Lower leg skin (tissue), 4 donors: ENCODE measurements around the gene SLC44A5. TPM values are rescaled to one million over a fixed set of nuclear protein-coding genes. Genes with fewer than 3 reads are reported as not detected.

ENCODE experiments used
- DNase-seq, 2 donors: peaks; one replicate each; pipeline ENCODE4 v3.0.0-alpha.2; 2019; ENCODE audit warnings: low spot score in 2 of 2
- H3K4me3 ChIP-seq: fragments of 200-600 bp; sonication (generic); 2 replicates; pipeline ENCODE4 v1.5.1; 2017; ENCODE audit warnings: mild to moderate bottlenecking, low read depth; ENCODE audit not compliant: poor library complexity, severe bottlenecking
- POLR2A ChIP-seq, 2 donors: fragments of 450-650 bp; IDR thresholded peaks; one replicate each; pipeline ENCODE4 v1.6.1; 2016 to 2017; ENCODE audit warnings: antibody characterized with exemption in 2 of 2, mild to moderate bottlenecking in 1 of 2, moderate library complexity in 1 of 2
- WGBS, 2 donors: methylation state at CpG; one replicate each; pipeline ENCODE4 v1.1.5; 2018; 5-methylcytosine and 5-hydroxymethylcytosine counted together
- intact Hi-C: fragments of 100-400 bp; cut with DNase I; formaldehyde crosslinking; loops from one replicate; pipeline ENCODE4 v1.15.0; 2023; ENCODE audit warnings: low total_unique reads
- total RNA-seq, 4 donors: library from RNA; depleted of rRNA; stranded (reverse); fragments of >200 nt; gene quantifications; one replicate each; pipeline ENCODE4 v1.1.0, GENCODE V29; 2016
- TF ChIP-seq, protein P1 (sequence below), 3 donors: fragments of 450-650 bp; IDR thresholded peaks; one replicate each; pipeline ENCODE4 v1.5.1; 2016; ENCODE audit warnings: antibody characterized with exemption in 3 of 3, mild to moderate bottlenecking in 3 of 3, moderate library complexity in 2 of 3

The SLC44A5 gene
- total RNA-seq, 4 donors from 2014 or later, result 0.39 to 25.4 (median 7.7) TPM

DNA sequence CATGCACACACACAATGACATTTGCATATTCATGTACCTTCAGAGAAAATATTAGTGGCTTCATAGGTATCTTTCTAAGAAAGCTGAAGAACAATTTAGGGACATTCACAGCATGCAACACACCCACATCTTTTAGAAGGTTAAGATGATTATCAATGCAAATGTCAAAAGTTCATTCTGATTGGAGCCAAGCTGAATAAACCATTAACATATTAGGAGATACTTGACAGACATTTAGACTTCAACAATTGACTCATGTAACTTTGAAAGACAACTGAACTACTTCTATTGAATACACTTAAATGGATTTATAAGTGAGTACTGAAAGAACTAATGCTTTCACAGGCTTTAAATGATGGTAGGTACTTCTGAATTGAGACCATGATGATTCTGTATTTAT, 365.7 kb downstream of the SLC44A5 start:
- no peak for DNase-seq
- TF ChIP-seq, protein P1, sequence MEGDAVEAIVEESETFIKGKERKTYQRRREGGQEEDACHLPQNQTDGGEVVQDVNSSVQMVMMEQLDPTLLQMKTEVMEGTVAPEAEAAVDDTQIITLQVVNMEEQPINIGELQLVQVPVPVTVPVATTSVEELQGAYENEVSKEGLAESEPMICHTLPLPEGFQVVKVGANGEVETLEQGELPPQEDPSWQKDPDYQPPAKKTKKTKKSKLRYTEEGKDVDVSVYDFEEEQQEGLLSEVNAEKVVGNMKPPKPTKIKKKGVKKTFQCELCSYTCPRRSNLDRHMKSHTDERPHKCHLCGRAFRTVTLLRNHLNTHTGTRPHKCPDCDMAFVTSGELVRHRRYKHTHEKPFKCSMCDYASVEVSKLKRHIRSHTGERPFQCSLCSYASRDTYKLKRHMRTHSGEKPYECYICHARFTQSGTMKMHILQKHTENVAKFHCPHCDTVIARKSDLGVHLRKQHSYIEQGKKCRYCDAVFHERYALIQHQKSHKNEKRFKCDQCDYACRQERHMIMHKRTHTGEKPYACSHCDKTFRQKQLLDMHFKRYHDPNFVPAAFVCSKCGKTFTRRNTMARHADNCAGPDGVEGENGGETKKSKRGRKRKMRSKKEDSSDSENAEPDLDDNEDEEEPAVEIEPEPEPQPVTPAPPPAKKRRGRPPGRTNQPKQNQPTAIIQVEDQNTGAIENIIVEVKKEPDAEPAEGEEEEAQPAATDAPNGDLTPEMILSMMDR (IDR thresholded peaks at IDR 0.05), result no peak
- no peak for TF ChIP-seq POLR2A (IDR thresholded peaks at IDR 0.05)
- no peak overlapping the region for H3K4me3 ChIP-seq
- intact Hi-C loops, result no loop called here

DNA sequence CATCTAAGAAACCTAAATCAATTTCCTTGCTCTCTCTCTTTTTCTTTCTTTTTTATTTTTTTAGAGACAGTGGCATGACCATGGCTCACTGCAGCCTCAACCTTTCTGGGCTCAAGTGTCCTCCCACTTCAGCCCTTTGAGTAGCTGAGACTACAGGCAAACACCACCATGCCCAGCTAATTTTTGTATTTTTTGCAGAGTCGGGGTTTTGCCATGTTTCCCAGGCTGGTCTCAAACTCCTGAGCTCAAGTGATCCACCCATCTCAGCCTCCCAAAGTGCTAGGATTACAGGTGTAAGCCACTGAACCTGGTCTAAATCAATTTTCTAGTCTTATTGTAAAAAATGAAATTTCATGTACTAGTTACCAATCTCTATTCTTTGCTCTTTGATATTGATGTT, 367.8 kb downstream of the SLC44A5 start:
- no peak overlapping the region for H3K4me3 ChIP-seq
- intact Hi-C loops, result loop anchor here (5.0 kb wide), 1 partner anchor 591 kb away; no protein-coding TSS in a partner anchor
- TF ChIP-seq, protein P1 (IDR thresholded peaks at IDR 0.05), result no peak
- no peak for DNase-seq
- WGBS, 2 donors, result 74 to 88% methylated on average over 1 of the region's 1 CpG

DNA sequence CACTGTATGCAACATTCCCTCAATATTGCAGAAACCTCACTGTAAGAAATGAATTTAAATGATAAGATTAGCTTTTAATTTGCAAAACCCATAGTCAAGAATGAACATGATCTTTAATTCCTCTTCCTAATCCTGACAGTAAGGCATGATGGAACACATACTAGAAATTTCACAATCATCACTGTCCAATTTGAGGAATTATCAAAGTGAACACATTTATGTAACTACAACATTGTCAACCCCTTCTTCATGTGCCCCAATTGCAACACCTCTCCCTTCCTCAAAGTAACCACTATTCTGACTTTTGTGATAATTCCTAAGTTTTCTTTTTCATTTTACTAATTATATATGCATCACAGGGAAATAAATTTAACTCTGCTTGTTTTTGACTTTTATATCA, 373.6 kb downstream of the SLC44A5 start:
- TF ChIP-seq POLR2A (IDR thresholded peaks at IDR 0.05), result no peak
- TF ChIP-seq, protein P1 (IDR thresholded peaks at IDR 0.05), result no peak
- no peak overlapping the region for H3K4me3 ChIP-seq
- no peak for DNase-seq
- intact Hi-C loops, result no loop called here

DNA sequence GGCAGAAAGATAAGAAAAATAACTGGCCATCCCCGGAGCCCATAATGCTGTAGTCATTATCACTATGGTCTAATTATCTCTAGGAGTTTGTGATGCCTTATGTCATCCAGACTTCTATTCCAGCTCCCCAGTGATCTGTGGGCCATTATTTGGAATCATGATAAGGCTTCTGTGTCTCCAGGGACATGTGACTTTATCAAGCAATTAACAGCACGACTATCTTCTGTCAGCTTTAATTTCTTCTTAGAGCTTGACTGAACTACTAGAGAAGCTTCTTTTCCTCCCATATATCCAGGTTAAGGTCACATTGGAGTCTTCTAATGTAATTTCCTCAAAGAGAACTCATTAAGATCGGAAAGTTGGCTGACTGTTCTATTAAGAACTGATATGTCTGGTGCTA, 376.4 kb downstream of the SLC44A5 start:
- TF ChIP-seq POLR2A (IDR thresholded peaks at IDR 0.05), result no peak
- TF ChIP-seq, protein P1 (IDR thresholded peaks at IDR 0.05), result no peak
- H3K4me3 ChIP-seq, result no peak overlapping the region
- WGBS, 2 donors, result 69 to 73% methylated on average over 3 of the region's 3 CpGs
- no peak for DNase-seq
- intact Hi-C loops, result no loop called here

DNA sequence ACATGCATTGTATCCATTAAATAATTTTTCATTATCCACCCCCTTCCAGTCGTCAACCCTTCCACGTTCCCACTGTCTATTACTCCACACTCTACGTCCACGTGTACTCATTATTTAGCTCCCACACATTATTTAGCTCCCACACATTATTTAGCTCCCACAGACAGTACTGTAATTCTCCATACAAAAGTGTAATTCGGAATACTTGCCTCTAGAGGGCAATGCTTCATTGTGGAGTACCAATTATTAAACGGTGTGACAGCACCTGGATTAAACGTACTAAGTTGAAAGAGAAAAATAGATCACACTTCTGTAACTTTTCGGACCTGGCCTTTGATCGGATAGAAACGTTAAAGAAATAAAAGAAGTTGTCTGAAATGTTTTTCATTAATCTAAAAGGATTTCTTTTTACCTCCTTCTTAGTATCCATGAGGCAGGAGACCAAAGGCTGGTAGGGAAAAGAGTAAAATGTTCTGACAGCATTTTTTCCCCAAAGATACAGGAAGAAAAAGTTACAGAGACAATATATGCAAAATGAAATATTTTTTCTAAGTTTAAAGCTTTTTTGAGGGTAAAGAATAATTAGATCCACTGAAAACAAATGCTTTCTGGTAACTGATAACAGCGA, 377.5 kb downstream of the SLC44A5 start:
- DNase-seq, result no peak
- no peak overlapping the region for H3K4me3 ChIP-seq
- WGBS, 2 donors, result 12% methylated on average over 11 of the region's 11 CpGs
- intact Hi-C loops, result no loop called here
- TF ChIP-seq POLR2A (IDR thresholded peaks at IDR 0.05), result no peak
- TF ChIP-seq, protein P1 (IDR thresholded peaks at IDR 0.05), result no peak

DNA sequence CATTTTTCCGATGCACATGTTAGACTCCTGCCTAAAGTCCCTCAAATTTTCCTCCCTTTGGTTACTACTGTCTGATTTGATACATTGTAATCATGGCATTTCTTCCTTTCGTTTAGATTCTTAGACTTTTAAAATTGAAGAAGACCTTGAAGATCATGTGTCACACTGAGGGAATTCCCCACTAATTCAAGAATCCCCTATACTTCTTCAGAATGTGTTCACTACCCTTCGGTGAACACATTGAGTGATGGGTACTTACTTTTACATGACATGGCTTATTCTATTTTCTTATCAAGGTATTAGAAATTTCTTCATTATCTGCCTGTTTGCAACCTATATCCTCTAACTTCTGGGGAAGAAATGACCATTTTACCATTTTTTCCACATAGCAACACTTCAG, 390.8 kb downstream of the SLC44A5 start:
- no peak overlapping the region for H3K4me3 ChIP-seq
- TF ChIP-seq POLR2A (IDR thresholded peaks at IDR 0.05), result no peak
- TF ChIP-seq, protein P1 (IDR thresholded peaks at IDR 0.05), result no peak
- DNase-seq, result no peak
- 67 to 82% methylated on average over 3 of the region's 3 CpGs for WGBS, 2 donors
- intact Hi-C loops, result no loop called here
